Measurements from ENCODE around the gene OPA1.

GRCh38 chr3:193722566-193722965, 129.6 kb downstream of the OPA1 start:
- TF ChIP-seq EP300 (IDR thresholded peaks at IDR 0.05) (no peak), POLR2A (IDR thresholded peaks at IDR 0.05; ENCODE audit: low read depth) (no peak)
